Epithelial cell of prostate (primary cell): ENCODE data around the gene NCLN.
"Not testable (repeated sequence)": the region's sequence is repeated elsewhere in the genome, so short reads cannot be mapped to it uniquely, and the experiment has no call there.

Source experiments
- DNase-seq: peaks from one replicate; pipeline ENCODE4 v3.0.0-alpha.2; 2011; ENCODE audit warnings: low read depth, low spot score
- H3K27ac ChIP-seq: fragments of 450-650 bp; 2 replicates; pipeline ENCODE4 v1.5.1; 2017; ENCODE audit warnings: mild to moderate bottlenecking

The NCLN gene

GRCh38 chr19:3154447-3154846 lies 31.3 kb upstream of the NCLN start:
- DNase-seq = not testable (repeated sequence)
- H3K27ac ChIP-seq = peak overlapping the region; percentile 95

- H3K27ac ChIP-seq = peak overlapping the region; percentile 95
- peak; percentile 99 for DNase-seq
These were observed 30.6 kb upstream of the NCLN start for GRCh38 chr19:3154957-3155736.

GRCh38 chr19:3157096-3157845 lies 28.5 kb upstream of the NCLN start:
- H3K27ac ChIP-seq = no peak overlapping the region
- DNase-seq = no peak

- H3K27ac ChIP-seq = peak overlapping the region; percentile 44
- no peak for DNase-seq
These were observed 26.2 kb upstream of the NCLN start for GRCh38 chr19:3159565-3159964.

- peak overlapping the region; percentile 44 for H3K27ac ChIP-seq
- no peak for DNase-seq
These were observed 25.5 kb upstream of the NCLN start for GRCh38 chr19:3160219-3160618.

GRCh38 chr19:3161453-3161852 lies 24.3 kb upstream of the NCLN start:
- peak overlapping the region; percentile 44 for H3K27ac ChIP-seq

GRCh38 chr19:3162418-3163229 lies 23.1 kb upstream of the NCLN start:
- no peak overlapping the region for H3K27ac ChIP-seq
- no peak for DNase-seq

More at GRCh38 chr19:3161453-3161852, 24.3 kb upstream of the NCLN start:
- no peak for DNase-seq

- DNase-seq = no peak
- H3K27ac ChIP-seq = no peak overlapping the region
These were observed 22.4 kb upstream of the NCLN start for GRCh38 chr19:3163230-3163886.

- no peak for DNase-seq
- H3K27ac ChIP-seq = no peak overlapping the region
These were observed 21.8 kb upstream of the NCLN start for GRCh38 chr19:3163943-3164342.

- DNase-seq = no peak
These were observed 18.0 kb upstream of the NCLN start for GRCh38 chr19:3167533-3168272.

GRCh38 chr19:3171894-3172672 lies 13.6 kb upstream of the NCLN start:
- DNase-seq = peak; percentile 78
- peak overlapping the region; percentile 72 for H3K27ac ChIP-seq

More at GRCh38 chr19:3167533-3168272, 18.0 kb upstream of the NCLN start:
- H3K27ac ChIP-seq = peak overlapping the region; percentile 12

GRCh38 chr19:3172673-3173000 lies 13.1 kb upstream of the NCLN start:
- DNase-seq = not testable (repeated sequence)
- H3K27ac ChIP-seq = peak overlapping the region; percentile 72

GRCh38 chr19:3175781-3176714 lies 9.7 kb upstream of the NCLN start:
- H3K27ac ChIP-seq = peak overlapping the region; percentile 97
- peak; percentile 94 for DNase-seq

- peak overlapping the region; percentile 97 for H3K27ac ChIP-seq
- peak; percentile 88 for DNase-seq
These were observed 8.8 kb upstream of the NCLN start for GRCh38 chr19:3176715-3177501.

- H3K27ac ChIP-seq = no peak within 1 kb of the TSS
These were observed 7.3 kb upstream of the NCLN start, which contains the start of gene S1PR4 for GRCh38 chr19:3178377-3178972. TSS of gene S1PR4 (plus strand) at chr19:3178769. CDS start at chr19:3178793, 24 bp downstream.

GRCh38 chr19:3178973-3179738 lies 6.6 kb upstream of the NCLN start:
- no peak overlapping the region for H3K27ac ChIP-seq
- DNase-seq = no peak

More at GRCh38 chr19:3178377-3178972, 7.3 kb upstream of the NCLN start, which contains the start of gene S1PR4:
- no peak for DNase-seq
